ENCODE measurements around the gene SPTB.

The SPTB gene

GRCh38 chr14:64885559-64885958 lies 5.9 kb upstream of the SPTB start:
- DNase-seq (ENCODE audit: low read depth): no peak
- H3K4me3 ChIP-seq (ENCODE audit: low read depth, low read length): no peak overlapping the region
- TF ChIP-seq CTCF (conservative IDR thresholded peaks at IDR 0.05; ENCODE audit: low read depth, low read length): no peak

DNA sequence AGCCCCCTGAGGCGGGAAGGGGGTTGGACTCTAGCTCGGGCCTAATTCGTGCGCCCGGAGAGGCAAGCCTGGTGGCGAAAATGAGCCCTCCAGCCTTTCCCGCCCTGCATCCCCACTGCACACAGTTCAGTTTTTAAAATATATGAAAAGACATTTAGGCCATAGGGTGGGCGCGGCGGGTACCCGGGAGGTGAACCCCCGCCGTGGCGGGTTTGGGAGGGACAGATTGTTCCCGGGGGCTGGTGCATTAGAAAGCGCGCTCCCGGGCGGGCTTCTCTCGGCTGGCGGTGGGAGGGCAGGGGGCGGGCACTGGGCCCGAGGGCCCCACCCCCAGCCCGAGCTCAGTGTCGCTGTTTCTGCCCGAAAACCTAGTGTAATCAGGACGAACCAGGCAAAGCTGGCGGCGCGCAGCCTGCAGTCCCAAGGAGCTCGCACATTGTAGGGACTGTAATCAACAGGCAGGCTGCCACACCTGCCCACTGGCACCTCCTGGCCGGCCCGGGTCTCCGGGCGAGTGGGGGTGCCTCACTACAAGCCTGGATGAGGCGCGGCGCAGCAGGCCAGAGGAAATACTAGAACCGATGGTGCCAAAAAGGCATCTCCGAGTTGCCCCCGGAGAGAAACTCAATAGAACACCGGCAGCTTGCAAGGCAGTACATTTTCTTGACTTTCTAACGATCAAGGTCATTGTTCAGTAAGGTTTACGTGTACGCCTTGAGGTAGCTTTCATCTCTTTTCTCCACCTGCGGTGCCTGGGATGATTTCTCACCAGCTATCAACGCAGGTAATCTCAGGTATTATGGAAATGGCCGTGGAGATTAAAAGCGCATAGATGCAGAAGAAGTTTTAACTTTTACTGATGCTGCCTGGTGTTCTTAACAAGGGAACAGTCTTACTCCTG lies 764 bp upstream of the SPTB start:
- TF ChIP-seq CTCF (conservative IDR thresholded peaks at IDR 0.05; ENCODE audit: low read depth, low read length): no peak
- DNase-seq (ENCODE audit: low read depth): no peak
- no peak overlapping the region for H3K4me3 ChIP-seq (ENCODE audit: low read depth, low read length)

GRCh38 chr14:64878837-64879634 lies 671 bp downstream of the SPTB start:
- H3K4me3 ChIP-seq (ENCODE audit: low read depth, low read length): no peak overlapping the region
- TF ChIP-seq CTCF (conservative IDR thresholded peaks at IDR 0.05; ENCODE audit: low read depth, low read length): no peak
- no peak for DNase-seq (ENCODE audit: low read depth)

DNA sequence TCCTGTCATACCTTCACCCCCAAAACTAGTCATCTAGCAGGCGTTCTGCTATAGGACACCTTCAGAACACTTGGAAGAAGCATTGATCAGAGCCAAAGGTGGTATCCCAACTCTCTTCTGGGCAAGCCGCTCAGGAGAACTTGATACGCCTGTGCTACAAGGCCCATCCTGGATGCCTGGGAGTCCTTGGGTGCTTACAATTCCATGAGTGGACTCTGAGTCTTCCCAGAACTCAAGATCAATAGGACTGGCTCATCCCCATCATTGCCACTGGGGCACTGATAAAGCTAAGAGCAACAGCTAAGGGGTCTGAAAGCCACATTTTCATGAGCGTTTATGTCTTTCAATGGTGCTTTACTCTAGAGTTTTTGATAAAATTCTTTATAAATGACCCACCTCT lies 1.9 kb downstream of the SPTB start:
- DNase-seq (ENCODE audit: low read depth): no peak
- TF ChIP-seq CTCF (conservative IDR thresholded peaks at IDR 0.05; ENCODE audit: low read depth, low read length): no peak
- no peak overlapping the region for H3K4me3 ChIP-seq (ENCODE audit: low read depth, low read length)

DNA sequence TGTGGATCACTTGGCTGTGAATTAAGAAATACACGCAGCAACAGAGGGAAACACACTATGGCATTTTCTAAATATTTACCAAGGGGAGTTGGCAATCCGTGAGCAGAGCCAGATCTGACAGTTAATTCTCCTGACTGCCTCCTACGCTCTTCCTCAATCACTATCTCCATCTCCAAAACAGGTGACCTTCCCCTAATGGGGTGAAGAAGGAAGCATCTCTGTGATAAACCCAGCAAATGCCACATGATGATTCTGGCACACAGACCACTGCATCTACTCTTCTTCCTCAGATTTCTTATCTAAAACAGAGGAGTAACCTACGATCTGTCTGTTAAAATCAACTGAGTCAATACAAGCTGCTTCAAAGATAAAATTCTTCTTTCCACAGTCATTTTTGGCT lies 4.4 kb downstream of the SPTB start:
- DNase-seq (ENCODE audit: low read depth): no peak
- no peak for TF ChIP-seq CTCF (conservative IDR thresholded peaks at IDR 0.05; ENCODE audit: low read depth, low read length)
- H3K4me3 ChIP-seq (ENCODE audit: low read depth, low read length): no peak overlapping the region

- peak; percentile 28 for DNase-seq (ENCODE audit: low read depth)
- TF ChIP-seq CTCF (conservative IDR thresholded peaks at IDR 0.05; ENCODE audit: low read depth, low read length): no peak
- no peak overlapping the region for H3K4me3 ChIP-seq (ENCODE audit: low read depth, low read length)
These were observed 6.0 kb downstream of the SPTB start for GRCh38 chr14:64873506-64874219.

Data from choroid plexus epithelial cell (primary cell).